ENCODE data around the gene DNASE1L3.

DNA sequence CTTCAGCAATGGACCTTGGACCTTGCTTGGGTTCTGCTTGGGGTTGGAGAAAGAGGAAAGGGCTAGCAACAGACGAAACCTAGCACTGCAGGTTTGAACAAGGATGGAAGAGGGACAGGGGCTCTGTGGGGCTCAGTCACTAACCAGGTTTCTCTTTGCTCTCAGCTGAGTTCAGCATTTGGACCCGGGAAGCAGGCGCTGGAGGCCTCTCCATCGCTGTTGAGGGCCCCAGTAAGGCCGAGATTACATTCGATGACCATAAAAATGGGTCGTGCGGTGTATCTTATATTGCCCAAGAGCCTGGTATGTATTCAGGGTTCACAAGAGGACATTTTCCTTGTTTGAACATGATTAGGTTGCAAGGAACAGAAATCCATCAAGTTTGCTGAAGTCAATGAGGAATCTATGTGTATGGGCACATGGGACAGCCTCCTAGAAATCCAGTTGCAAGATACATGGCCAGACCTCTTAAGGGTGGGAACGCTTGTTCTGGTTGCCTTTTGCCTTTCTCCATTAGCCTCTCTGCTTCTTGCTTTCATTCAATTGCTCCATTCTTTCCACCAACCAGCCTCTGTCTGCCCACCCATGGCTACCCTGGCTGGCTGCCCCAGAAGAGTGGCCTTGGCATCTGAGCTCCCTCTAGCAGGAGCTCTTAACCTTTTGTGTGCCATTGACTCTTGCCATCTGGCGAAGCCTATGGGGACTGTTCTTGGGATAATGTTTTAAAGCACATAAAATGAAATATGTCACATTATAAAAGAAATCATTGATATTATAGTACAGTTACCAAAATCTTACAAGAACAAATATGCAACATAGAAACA, 55.9 kb downstream of the DNASE1L3 start:
- TF ChIP-seq, protein P1, sequence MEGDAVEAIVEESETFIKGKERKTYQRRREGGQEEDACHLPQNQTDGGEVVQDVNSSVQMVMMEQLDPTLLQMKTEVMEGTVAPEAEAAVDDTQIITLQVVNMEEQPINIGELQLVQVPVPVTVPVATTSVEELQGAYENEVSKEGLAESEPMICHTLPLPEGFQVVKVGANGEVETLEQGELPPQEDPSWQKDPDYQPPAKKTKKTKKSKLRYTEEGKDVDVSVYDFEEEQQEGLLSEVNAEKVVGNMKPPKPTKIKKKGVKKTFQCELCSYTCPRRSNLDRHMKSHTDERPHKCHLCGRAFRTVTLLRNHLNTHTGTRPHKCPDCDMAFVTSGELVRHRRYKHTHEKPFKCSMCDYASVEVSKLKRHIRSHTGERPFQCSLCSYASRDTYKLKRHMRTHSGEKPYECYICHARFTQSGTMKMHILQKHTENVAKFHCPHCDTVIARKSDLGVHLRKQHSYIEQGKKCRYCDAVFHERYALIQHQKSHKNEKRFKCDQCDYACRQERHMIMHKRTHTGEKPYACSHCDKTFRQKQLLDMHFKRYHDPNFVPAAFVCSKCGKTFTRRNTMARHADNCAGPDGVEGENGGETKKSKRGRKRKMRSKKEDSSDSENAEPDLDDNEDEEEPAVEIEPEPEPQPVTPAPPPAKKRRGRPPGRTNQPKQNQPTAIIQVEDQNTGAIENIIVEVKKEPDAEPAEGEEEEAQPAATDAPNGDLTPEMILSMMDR (IDR thresholded peaks at IDR 0.05 in 8 of 11, conservative IDR thresholded peaks at IDR 0.05 in 3 of 11): no peak
- no peak for TF ChIP-seq POLR2A (IDR thresholded peaks at IDR 0.05)

Measured in spleen (tissue), 7 donors.